HG02798 (cell line): Measurements from ENCODE around the gene SMG6.
"Not testable (repeated sequence)": the region's sequence is repeated elsewhere in the genome, so short reads cannot be mapped to it uniquely, and the experiment has no call there.

ENCODE experiments used
- ATAC-seq: cut with Tn5 transposase; IDR thresholded peaks from one replicate; pipeline ENCODE4 v1.9.1; 2021; ENCODE audit warnings: mild to moderate bottlenecking; ENCODE audit not compliant: unreplicated experiment, poor library complexity

The SMG6 gene

DNA sequence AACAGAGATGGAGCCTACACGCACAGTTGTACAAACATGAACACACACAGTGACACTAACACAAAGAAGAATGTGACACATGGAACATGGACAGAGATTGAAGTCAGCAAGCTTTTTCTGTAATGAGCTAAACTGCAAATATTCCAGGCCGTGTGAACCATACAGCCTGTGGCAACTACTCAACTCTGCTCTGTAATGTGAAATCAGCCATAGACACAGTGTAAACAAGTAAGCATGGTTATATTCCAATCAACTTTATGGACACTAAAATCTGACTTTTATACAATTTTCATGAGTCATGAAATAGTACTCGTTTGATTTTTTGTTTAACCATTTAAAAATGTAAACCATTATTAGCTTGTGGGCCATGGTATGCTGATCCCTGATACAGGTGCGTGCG lies 120.2 kb downstream of the SMG6 start:
- ATAC-seq, result no peak

DNA sequence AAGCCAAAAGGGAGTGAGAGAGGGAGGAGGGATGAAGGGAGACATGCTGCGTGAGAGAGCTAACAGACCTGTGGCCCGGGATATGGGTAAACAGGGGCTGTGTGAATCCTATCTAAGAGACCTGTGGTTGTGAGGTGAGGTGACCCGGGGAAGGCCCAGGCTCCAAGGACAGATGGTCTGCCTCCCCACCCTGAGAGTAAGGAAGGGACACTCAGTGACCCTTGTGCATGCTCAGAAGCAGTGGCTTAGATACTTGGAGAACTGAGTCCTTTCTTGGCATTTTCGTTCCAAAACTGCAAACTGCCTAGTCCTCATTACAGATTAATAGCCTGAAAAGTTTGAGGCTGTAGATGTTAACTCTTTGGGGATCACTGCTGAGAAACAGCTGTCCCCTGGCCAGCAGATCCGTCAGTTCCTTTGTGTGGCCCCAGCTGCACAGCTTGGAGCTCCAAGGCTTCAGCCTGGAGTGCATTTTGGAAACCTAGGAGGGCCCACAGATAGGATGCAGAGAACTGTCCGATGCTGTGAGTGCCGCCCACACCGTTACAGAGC lies 121.6 kb downstream of the SMG6 start:
- ATAC-seq, result no peak

GRCh38 chr17:2181206-2181896 lies 122.2 kb downstream of the SMG6 start:
- no peak for ATAC-seq

GRCh38 chr17:2180768-2181167 lies 122.8 kb downstream of the SMG6 start:
- no peak for ATAC-seq

DNA sequence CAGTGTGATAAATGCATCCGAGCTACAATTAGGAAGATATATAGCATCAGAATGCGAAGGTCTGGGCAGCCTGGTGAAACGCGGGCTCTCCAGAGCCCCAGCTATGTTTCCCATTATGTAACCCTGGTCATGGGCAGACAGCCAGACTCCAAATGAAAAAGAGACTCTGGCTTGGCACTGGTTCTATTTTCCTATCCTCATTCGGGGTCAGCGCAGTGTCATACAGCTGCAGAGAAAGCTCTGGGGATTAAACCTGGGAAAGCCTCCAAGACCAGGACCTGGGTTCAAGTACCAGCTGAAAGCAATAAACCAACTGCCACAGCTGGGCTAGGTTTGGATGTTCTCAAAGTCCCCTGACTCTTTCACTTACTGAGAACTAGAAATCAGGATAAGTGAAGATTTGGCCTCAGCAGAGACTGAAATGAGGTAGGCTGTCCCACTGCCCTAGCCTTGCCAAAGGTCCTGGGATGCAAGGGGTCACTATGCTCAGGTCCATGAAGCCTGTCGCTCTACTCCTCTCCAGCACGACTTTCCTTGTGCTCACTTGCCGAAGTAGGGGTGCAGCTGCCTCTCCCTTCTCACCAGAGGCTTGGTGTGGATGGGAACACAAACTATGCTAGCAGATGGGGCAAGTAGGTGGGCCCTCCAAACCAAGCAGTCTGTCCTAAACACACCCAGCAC lies 123.8 kb downstream of the SMG6 start:
- no peak for ATAC-seq

- ATAC-seq, result no peak
These were observed 124.6 kb downstream of the SMG6 start for GRCh38 chr17:2178798-2179501.

DNA sequence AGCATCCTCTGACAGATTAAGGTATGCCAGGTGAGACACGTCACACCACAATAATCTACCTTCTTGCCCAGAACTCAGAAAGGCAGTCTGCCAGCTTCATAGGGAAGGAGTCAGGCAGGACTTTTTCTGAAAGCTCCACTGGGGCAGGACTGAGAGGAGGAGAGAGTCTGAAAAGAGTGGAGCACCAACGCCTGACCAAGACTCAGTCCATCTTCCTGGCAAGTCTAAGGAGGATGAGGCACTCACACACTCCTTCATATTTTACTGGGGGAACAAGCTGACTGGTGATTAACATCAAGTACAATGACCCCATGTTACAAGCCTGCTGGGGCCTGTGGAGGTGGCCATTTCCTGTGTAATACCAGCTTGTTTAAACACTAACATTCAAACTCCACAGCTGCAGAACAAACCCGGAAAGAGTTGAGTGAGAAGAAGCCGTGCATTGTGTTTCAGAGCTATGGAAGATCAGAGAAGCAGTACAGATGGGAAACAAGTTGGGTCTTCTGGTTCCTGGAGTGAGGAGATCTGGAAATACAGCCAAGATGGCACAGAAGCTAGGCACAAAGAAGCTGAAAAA lies 126.3 kb downstream of the SMG6 start:
- no peak for ATAC-seq

DNA sequence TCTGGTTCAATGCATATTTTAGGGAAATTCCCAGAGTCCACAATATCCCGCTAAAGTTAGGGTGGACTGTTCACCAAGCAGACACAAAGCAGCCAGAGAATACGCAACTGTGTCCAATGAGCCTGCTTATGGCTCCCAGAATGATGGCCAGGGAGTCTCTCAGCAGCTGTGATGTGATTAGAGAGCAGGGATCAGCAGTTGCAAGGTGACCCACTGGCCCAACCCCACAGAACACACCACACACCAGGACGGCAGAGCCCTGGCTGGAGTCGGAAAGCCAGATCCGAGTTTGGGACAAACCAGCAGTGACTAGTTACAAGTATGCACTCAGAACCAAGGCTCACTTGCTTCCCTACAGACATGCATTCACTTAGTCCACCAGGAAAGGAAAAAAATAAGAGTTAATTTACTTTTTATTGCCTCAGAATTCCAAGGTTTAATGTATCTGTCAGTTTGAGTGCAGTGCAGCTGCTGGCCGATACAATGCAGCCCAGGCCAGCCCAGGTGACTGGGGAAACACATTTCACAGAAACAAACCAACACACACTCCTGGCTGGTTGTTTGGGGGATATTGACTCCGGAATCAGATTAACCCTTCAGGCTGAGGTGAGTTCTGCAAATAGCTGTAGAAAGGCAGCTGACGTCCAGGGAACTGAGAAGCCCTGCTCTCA lies 127.0 kb downstream of the SMG6 start:
- no peak for ATAC-seq

- ATAC-seq, result no peak
These were observed 128.3 kb downstream of the SMG6 start for GRCh38 chr17:2175294-2175628.

DNA sequence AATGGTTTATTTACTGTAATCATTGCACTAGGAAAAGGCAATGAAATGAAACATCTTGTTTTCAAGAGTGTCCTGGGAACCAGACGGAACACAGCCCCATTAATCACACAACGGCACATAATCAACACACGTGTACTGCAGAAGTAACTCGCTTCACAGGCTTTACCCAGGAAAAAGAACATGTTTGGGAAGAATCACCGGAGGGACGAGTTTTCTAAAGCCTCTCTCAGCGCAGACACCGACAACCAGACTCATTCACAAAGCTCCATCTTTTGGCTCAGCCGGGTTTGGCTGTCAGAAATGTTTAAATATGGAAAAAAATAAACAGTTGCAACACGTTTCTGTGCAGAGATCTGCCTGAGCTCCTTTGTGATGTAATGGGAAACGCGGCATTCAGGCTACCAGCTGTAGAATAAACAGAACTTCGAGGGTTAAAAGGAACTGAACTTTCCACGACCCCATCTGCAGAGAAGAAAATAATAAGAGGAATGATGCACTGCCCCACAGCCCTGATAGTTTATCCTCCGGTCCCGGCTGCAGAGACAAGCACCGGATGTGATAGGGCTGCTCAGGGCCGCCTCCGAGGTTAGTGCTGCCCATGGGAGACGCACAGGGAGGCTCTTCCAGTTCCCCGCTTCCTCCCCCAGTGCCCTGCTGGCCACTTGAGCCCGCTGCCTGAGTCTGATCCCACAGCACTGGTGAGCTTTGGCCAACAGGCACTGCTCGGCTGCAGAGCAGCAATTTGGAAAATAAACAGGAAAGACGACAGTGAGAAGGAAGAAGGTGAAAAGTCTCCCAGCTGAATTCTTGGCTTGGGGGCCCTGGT lies 128.9 kb downstream of the SMG6 start:
- no peak for ATAC-seq

GRCh38 chr17:2174014-2174413 lies 129.6 kb downstream of the SMG6 start:
- ATAC-seq, result no peak

DNA sequence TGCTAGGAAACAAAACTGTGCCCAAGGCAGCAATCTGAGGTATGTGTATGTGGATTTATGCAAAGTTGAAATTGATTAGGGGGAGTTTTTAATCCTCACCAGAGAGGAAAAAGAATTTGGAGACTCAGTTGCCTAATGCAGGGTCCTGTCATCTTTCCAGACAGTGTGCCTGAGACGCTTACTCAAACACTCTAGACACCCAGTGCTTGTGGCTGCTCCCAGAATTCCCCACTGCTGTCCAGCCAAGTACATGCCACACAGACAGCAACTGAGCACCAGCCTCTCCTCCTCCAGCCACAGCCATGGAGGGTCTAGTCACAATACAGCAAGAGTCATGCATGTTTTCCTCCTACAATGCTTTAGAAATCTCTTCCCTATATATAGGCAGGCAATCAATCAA lies 130.6 kb downstream of the SMG6 start:
- no peak for ATAC-seq

DNA sequence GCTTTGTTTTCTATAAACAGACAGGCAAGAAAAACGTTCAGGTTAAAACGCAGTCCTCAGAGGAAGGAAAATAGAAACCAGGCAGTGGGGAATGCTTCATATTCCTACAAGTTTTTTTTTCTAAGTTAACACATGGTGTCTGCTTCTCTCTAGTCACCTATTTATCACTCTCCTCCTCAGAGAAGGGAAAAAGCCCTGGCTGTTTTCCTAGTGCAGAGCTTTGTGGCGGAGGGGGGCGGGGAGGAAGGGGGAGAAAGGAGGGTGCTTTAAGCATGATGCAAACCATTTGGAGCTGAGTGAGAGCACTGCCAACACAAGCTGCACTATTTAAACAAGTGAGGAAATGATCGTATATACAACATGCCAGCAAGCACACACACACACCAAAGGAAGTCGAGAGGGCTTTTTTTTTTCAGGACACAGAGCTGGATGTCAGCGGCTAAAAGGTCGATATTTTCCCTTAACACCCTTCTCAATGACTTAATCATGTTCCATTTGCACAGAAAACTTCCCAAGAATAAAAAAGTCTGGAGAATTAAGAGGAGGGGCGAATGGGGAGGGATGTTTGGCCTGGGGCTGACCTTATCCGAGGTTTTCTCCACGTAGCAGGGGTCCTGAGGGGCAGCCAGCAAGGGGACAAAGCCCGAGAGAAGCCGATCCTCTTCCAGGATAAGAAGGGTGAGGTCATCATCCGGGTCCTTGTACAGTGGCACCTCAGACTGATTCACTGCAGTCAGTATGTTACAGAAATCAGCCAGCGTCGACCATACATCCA lies 131.3 kb downstream of the SMG6 start:
- no peak for ATAC-seq

DNA sequence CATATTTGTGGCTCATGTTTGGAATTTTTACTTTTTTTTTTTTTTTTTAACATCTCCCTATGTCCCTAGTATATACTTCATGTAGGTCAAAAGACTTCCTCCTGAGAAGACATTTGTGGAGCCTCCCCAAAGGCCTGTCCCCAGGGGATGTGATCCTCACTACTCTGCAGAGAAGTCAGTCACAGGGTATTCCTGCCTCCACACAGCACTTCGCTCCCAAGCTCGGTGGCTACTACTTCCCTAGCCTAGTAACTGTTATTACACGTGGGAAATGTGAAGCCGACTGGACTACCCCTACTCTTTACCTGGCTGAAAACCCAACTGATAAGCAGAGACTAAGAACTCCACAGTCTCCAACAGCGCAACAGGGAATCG lies 131.9 kb downstream of the SMG6 start:
- ATAC-seq, result no peak

- no peak for ATAC-seq
These were observed 133.6 kb downstream of the SMG6 start for GRCh38 chr17:2170023-2170422.

DNA sequence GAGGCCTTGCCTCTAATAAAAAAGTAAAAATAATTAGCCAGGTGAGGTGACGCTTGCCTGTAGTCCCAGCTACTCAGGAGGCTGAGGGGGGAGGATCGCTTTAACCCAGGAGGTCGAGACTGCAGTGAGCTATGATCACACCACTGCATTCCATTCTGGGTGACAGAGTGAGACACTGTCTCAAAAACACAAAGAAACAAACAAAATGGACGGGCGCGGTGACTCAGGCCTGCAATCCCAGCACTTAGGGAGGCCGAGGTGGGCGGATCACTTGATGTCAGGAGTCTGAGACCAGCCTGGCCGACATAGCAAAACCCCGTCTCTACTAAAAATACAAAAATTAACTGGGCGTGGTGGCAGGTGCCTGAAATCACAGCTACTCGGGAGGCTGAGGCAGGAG lies 137.9 kb downstream of the SMG6 start:
- not testable (repeated sequence) for ATAC-seq

GRCh38 chr17:2158396-2158780 lies 145.2 kb downstream of the SMG6 start:
- no peak for ATAC-seq

- no peak for ATAC-seq
These were observed 145.8 kb downstream of the SMG6 start for GRCh38 chr17:2157675-2158395.
